ENCODE data around the gene TECPR2. TPM values are rescaled to one million over a fixed set of nuclear protein-coding genes. Genes with fewer than 3 reads are reported as not detected.
A peak's percentile ranks its signal among the peaks of the same experiment; 100 is the strongest.

Gene TECPR2
- total RNA-seq, 1 donor from 2014 or later, result 19.9 TPM

- Histone ChIP-seq H3K4me1 (ENCODE audit: insufficient read depth, low read length) (no peaks in the 10 kb centered on the region), H3K4me3 (ENCODE audit: insufficient read depth, low read depth, low read length) (no peak overlapping the region), H3K27ac (ENCODE audit: low read depth, low read length) (no peak overlapping the region), H4K20me1 (ENCODE audit: insufficient read depth, low read length) (peaks cover 3% of the 10 kb centered on the region), H3K79me2 (ENCODE audit: insufficient read depth, low read length) (no peaks in the 10 kb centered on the region), H2AFZ (ENCODE audit: low read depth, low read length) (no peak overlapping the region), H3K9me3 (ENCODE audit: insufficient read depth, low read depth, low read length) (no peaks in the 10 kb centered on the region), H3K9ac (ENCODE audit: low read length) (no peak overlapping the region), H3K4me2 (ENCODE audit: low read length) (no peak overlapping the region), H3K27me3 (ENCODE audit: insufficient read depth, low read length) (no peaks in the 10 kb centered on the region), H3K36me3 (ENCODE audit: insufficient read depth, low read length) (peaks cover 17% of the 10 kb centered on the region)
- Mint-ChIP-seq H3K9me3 (ENCODE audit: unreplicated experiment) (no peaks in the 10 kb centered on the region), H3K27ac (ENCODE audit: unreplicated experiment) (no peak overlapping the region), H3K4me3 (ENCODE audit: unreplicated experiment) (no peak overlapping the region), H3K27me3 (ENCODE audit: low read depth, unreplicated experiment) (no peaks in the 10 kb centered on the region), H3K4me1 (ENCODE audit: low read depth, unreplicated experiment) (no peaks in the 10 kb centered on the region), H3K36me3 (ENCODE audit: low read depth, unreplicated experiment) (peaks cover 23% of the 10 kb centered on the region)
- FAIRE-seq (no peak), DNase-seq (ENCODE audit: low read depth) (no peak)
- no peak for TF ChIP-seq CTCF (IDR thresholded peaks at IDR 0.05; ENCODE audit: insufficient read depth, low read depth, low read length)
- TF ChIP-seq EZH2 (IDR thresholded peaks at IDR 0.05; ENCODE audit: insufficient read depth, low read length), result no peak
Measured at GRCh38 chr14:102454711-102455110, 92.0 kb downstream of the TECPR2 start.

- Mint-ChIP-seq H3K36me3 (ENCODE audit: low read depth, unreplicated experiment) (peaks cover 10% of the 10 kb centered on the region), H3K4me3 (ENCODE audit: unreplicated experiment) (no peak overlapping the region), H3K27ac (ENCODE audit: unreplicated experiment) (no peak overlapping the region), H3K27me3 (ENCODE audit: low read depth, unreplicated experiment) (no peaks in the 10 kb centered on the region), H3K9me3 (ENCODE audit: unreplicated experiment) (no peaks in the 10 kb centered on the region), H3K4me1 (ENCODE audit: low read depth, unreplicated experiment) (peaks cover 6% of the 10 kb centered on the region)
- H3K4me3 ChIP-seq (ENCODE audit: insufficient read depth, low read depth, low read length), result no peak overlapping the region
- H2AFZ ChIP-seq (ENCODE audit: low read depth, low read length), result no peak overlapping the region
- DNase-seq (ENCODE audit: low read depth) (no peak), FAIRE-seq (no peak)
- H3K79me2 ChIP-seq (ENCODE audit: insufficient read depth, low read length), result no peaks in the 10 kb centered on the region
- H3K9me3 ChIP-seq (ENCODE audit: insufficient read depth, low read depth, low read length), result no peaks in the 10 kb centered on the region
- TF ChIP-seq EZH2 (IDR thresholded peaks at IDR 0.05; ENCODE audit: insufficient read depth, low read length) (no peak), CTCF (IDR thresholded peaks at IDR 0.05; ENCODE audit: insufficient read depth, low read depth, low read length) (no peak)
- no peaks in the 10 kb centered on the region for H3K4me1 ChIP-seq (ENCODE audit: insufficient read depth, low read length)
- no peak overlapping the region for H3K9ac ChIP-seq (ENCODE audit: low read length)
- H3K4me2 ChIP-seq (ENCODE audit: low read length), result no peak overlapping the region
- H3K36me3 ChIP-seq (ENCODE audit: insufficient read depth, low read length), result peaks cover under 1% of the 10 kb centered on the region
- peaks cover 3% of the 10 kb centered on the region for H4K20me1 ChIP-seq (ENCODE audit: insufficient read depth, low read length)
- no peaks in the 10 kb centered on the region for H3K27me3 ChIP-seq (ENCODE audit: insufficient read depth, low read length)
- H3K27ac ChIP-seq (ENCODE audit: low read depth, low read length), result no peak overlapping the region
Measured at GRCh38 chr14:102457509-102457908, 94.8 kb downstream of the TECPR2 start.

GRCh38 chr14:102461490-102462338, 99.0 kb downstream of the TECPR2 start:
- no peak overlapping the region for H3K4me3 ChIP-seq (ENCODE audit: insufficient read depth, low read depth, low read length)
- no peak for FAIRE-seq
- Mint-ChIP-seq H3K27me3 (ENCODE audit: low read depth, unreplicated experiment) (no peaks in the 10 kb centered on the region), H3K36me3 (ENCODE audit: low read depth, unreplicated experiment) (peaks cover 29% of the 10 kb centered on the region), H3K4me3 (ENCODE audit: unreplicated experiment) (no peak overlapping the region), H3K9me3 (ENCODE audit: unreplicated experiment) (no peaks in the 10 kb centered on the region), H3K4me1 (ENCODE audit: low read depth, unreplicated experiment) (peaks cover 8% of the 10 kb centered on the region), H3K27ac (ENCODE audit: unreplicated experiment) (peak overlapping the region; percentile 86)
- H4K20me1 ChIP-seq (ENCODE audit: insufficient read depth, low read length), result no peaks in the 10 kb centered on the region
- no peaks in the 10 kb centered on the region for H3K4me1 ChIP-seq (ENCODE audit: insufficient read depth, low read length)
- TF ChIP-seq CTCF (IDR thresholded peaks at IDR 0.05; ENCODE audit: insufficient read depth, low read depth, low read length), result no peak
- no peak for TF ChIP-seq EZH2 (IDR thresholded peaks at IDR 0.05; ENCODE audit: insufficient read depth, low read length)
- H3K79me2 ChIP-seq (ENCODE audit: insufficient read depth, low read length), result no peaks in the 10 kb centered on the region
- H3K36me3 ChIP-seq (ENCODE audit: insufficient read depth, low read length), result peaks cover 11% of the 10 kb centered on the region
- H3K4me2 ChIP-seq (ENCODE audit: low read length), result no peak overlapping the region
- no peak overlapping the region for H2AFZ ChIP-seq (ENCODE audit: low read depth, low read length)
- no peaks in the 10 kb centered on the region for H3K9me3 ChIP-seq (ENCODE audit: insufficient read depth, low read depth, low read length)
- H3K9ac ChIP-seq (ENCODE audit: low read length), result no peak overlapping the region
- no peak overlapping the region for H3K27ac ChIP-seq (ENCODE audit: low read depth, low read length)
- no peaks in the 10 kb centered on the region for H3K27me3 ChIP-seq (ENCODE audit: insufficient read depth, low read length)
- no peak for DNase-seq (ENCODE audit: low read depth)

All from astrocyte (in vitro differentiated cells and primary cell).